K562 (cell line): ENCODE measurements around the gene TEX50. TPM values are rescaled to one million over a fixed set of nuclear protein-coding genes. Genes with fewer than 3 reads are reported as not detected.
A peak's percentile ranks its signal among the peaks of the same experiment; 100 is the strongest.
"Not testable (repeated sequence)": the region's sequence is repeated elsewhere in the genome, so short reads cannot be mapped to it uniquely, and the experiment has no call there.

Source experiments
- ATAC-seq: fragments of 200-7000 bp; cut with Tn5 transposase; 3 replicates; pipeline ENCODE4 v1.9.1; 2020; ENCODE audit warnings: moderate library complexity
- BruUV-seq: library from RNA; stranded (reverse); fragments of 400-500 nt; replicated peaks from 2 replicates; lab custom pipeline; 2021; lab: Mats Ljungman, UMichigan
- CTCF ChIA-PET: fragments of 300-600 bp; formaldehyde crosslinking; extraction: SDS; loops from one replicate; lab custom pipeline; 2021; ENCODE audit warnings: low intra/inter-chr PET ratio; lab: Yijun Ruan, JAX
- POLR2A ChIA-PET: fragments of 300-600, 350-650 bp; sonication (Branson Sonifier 250); formaldehyde crosslinking; extraction: SDS; loops from one replicate; lab custom pipeline; 2021; ENCODE audit warnings: antibody characterized with exemption, inconsistent platforms; lab: Yijun Ruan, JAX
- DNase-seq, 4 experiments: peaks; one replicate each; pipeline versions ENCODE4 v3.0.0 to v3.0.0-alpha.2; 2011 to 2018; ENCODE audit warnings: low spot score in 3 of 4, mixed read lengths in 3 of 4; ENCODE audit errors: extremely low read depth in 1 of 4
- FAIRE-seq: peaks from 2 replicates; lab custom pipeline; 2011; peaks lifted over from hg19 to GRCh38; lab: Jason Lieb, UNC
- H2AFZ ChIP-seq: 2 replicates; pipeline ENCODE4 v1.6.0; 2011; ENCODE audit warnings: low read depth, low read length, control low read depth, inconsistent platforms
- H3K27ac ChIP-seq: fragments of 200-600 bp; 3 replicates; pipeline ENCODE4 v1.8.0; 2011; ENCODE audit warnings: low read depth, mild to moderate bottlenecking, control low read depth, inconsistent platforms, low read length, moderate library complexity, mixed read lengths; ENCODE audit errors: extremely low read depth
- H3K27me3 ChIP-seq, 2 experiments: fragments of 300-600 bp in 1 of 2; 2 replicates in 1 of 2; 3 replicates in 1 of 2; pipeline versions ENCODE4 v1.6.0 to v1.8.0; 2011; ENCODE audit warnings: inconsistent platforms in 2 of 2, low read length in 2 of 2, mild to moderate bottlenecking in 1 of 2, mixed read lengths in 1 of 2, moderate library complexity in 1 of 2; ENCODE audit not compliant: control insufficient read depth in 2 of 2, insufficient read depth in 2 of 2
- H3K36me3 ChIP-seq: fragments of 300-600 bp; 3 replicates; pipeline ENCODE4 v1.8.0; 2011; ENCODE audit warnings: mild to moderate bottlenecking, low read length, inconsistent platforms; ENCODE audit not compliant: control insufficient read depth, insufficient read depth
- H3K4me1 ChIP-seq, 2 experiments: fragments of 200-600 bp in 1 of 2; replicated peaks in 1 of 2; 2 replicates in 1 of 2; 3 replicates in 1 of 2; pipeline versions ENCODE4 v1.5.1 to v1.8.0; 2011; ENCODE audit warnings: inconsistent platforms in 2 of 2, low read length in 2 of 2, mild to moderate bottlenecking in 1 of 2, mixed read lengths in 1 of 2, moderate library complexity in 1 of 2; ENCODE audit not compliant: control insufficient read depth in 2 of 2, insufficient read depth in 2 of 2
- H3K4me2 ChIP-seq: 2 replicates; pipeline ENCODE4 v1.6.1; 2011; ENCODE audit warnings: low read length, control low read depth, inconsistent platforms, mixed read lengths; ENCODE audit not compliant: insufficient read depth
- H3K4me3 ChIP-seq: fragments of 200-600 bp; sonication (generic), shearing (Covaris generic); 2 replicates; pipeline ENCODE4 v1.5.1; 2016; ENCODE audit warnings: control low read depth, inconsistent platforms
- H3K79me2 ChIP-seq: fragments of 200-600 bp; 3 replicates; pipeline ENCODE4 v1.8.0; 2011; ENCODE audit warnings: low read length, inconsistent platforms; ENCODE audit not compliant: control insufficient read depth, insufficient read depth
- H3K9ac ChIP-seq, 2 experiments: 2 replicates each; pipeline versions ENCODE4 v1.6.0 to v1.6.1; 2011; ENCODE audit warnings: low read depth in 2 of 2, low read length in 2 of 2, control low read depth in 1 of 2, inconsistent platforms in 1 of 2, mild to moderate bottlenecking in 1 of 2, mixed read lengths in 1 of 2; ENCODE audit not compliant: insufficient read depth in 1 of 2
- H3K9me1 ChIP-seq: one replicate; pipeline ENCODE4 v1.6.0; 2011; ENCODE audit warnings: inconsistent platforms, mild to moderate bottlenecking, low read length, moderate library complexity; ENCODE audit not compliant: control insufficient read depth, insufficient read depth
- H3K9me3 ChIP-seq: replicated peaks from 2 replicates; pipeline ENCODE4 v1.5.1; 2011; ENCODE audit warnings: low read depth, low read length, inconsistent platforms; ENCODE audit not compliant: control insufficient read depth, insufficient read depth
- H4K20me1 ChIP-seq: replicated peaks from 2 replicates; pipeline ENCODE4 v1.6.1; 2011; ENCODE audit warnings: low read length, inconsistent platforms, mixed read lengths; ENCODE audit not compliant: control insufficient read depth, insufficient read depth
- CBFA2T2 ChIP-seq: fragments of 450-650 bp; conservative IDR thresholded peaks from 2 replicates; pipeline ENCODE4 v1.6.1; 2017; ENCODE audit warnings: mild to moderate bottlenecking
- CBFA2T3 ChIP-seq: fragments of 450-650 bp; IDR thresholded peaks from 2 replicates; pipeline ENCODE4 v1.6.1; 2017
- CEBPG ChIP-seq, 3 experiments: fragments of 200-800 bp in 1 of 3; sonication (Bioruptor generic) in 1 of 3; sonication (generic) in 1 of 3; formaldehyde crosslinking in 1 of 3; IDR thresholded peaks in 2 of 3; conservative IDR thresholded peaks in 1 of 3; 2 replicates each; pipeline versions ENCODE4 v1.6.1 to v1.8.0; 2016 to 2022; ENCODE audit warnings: missing compliant biosample characterization in 2 of 3, missing genetic modification characterization in 2 of 3, mild to moderate bottlenecking in 1 of 3, missing genetic modification reagents in 1 of 3
- CXXC5 ChIP-seq: fragments of 250-450 bp; sonication (Bioruptor Pico); IDR thresholded peaks from 2 replicates; pipeline ENCODE4 v1.8.0; 2022; ENCODE audit warnings: inconsistent platforms, mild to moderate bottlenecking, moderate library complexity
- FOXM1 ChIP-seq, 2 experiments: fragments of 450-650 bp in 1 of 2; sonication (generic) in 1 of 2; formaldehyde crosslinking in 1 of 2; IDR thresholded peaks; 2 replicates each; pipeline versions ENCODE4 v1.6.1 to v1.9.0; 2017 to 2022; ENCODE audit warnings: low read depth in 2 of 2, mild to moderate bottlenecking in 2 of 2, missing genetic modification reagents in 1 of 2, moderate library complexity in 1 of 2
- HSF4 ChIP-seq: fragments of 250-450 bp; sonication (Bioruptor Pico); IDR thresholded peaks from 2 replicates; pipeline ENCODE4 v2.1.2; 2022; ENCODE audit warnings: mild to moderate bottlenecking, moderate library complexity, borderline replicate concordance
- L3MBTL2 ChIP-seq: fragments of 450-650 bp; IDR thresholded peaks from 2 replicates; pipeline ENCODE4 v1.6.1; 2016; ENCODE audit warnings: mild to moderate bottlenecking, moderate library complexity
- MYC ChIP-seq, 2 experiments: fragments of 250-450 bp in 1 of 2; sonication (Bioruptor Pico) in 1 of 2; IDR thresholded peaks; 2 replicates each; pipeline versions ENCODE4 v1.5.1 to v1.6.1; 2012 to 2021; ENCODE audit warnings: low read depth in 2 of 2, borderline replicate concordance in 1 of 2, improper control_type of control experiment in 1 of 2, low read length in 1 of 2, mild to moderate bottlenecking in 1 of 2, moderate library complexity in 1 of 2
- NFE2 ChIP-seq: IDR thresholded peaks from 2 replicates; pipeline ENCODE4 v1.6.1; 2014; ENCODE audit warnings: antibody characterized with exemption, low read depth
- PHF8 ChIP-seq: fragments of 200-600 bp; sonication (generic); IDR thresholded peaks from 2 replicates; pipeline ENCODE4 v1.6.1; 2012; ENCODE audit warnings: mixed run types, mild to moderate bottlenecking, inconsistent platforms, low read length, moderate library complexity, borderline replicate concordance
- TCF3 ChIP-seq: sonication (generic); formaldehyde crosslinking; IDR thresholded peaks from 2 replicates; pipeline ENCODE4 v1.4.0; 2020; ENCODE audit warnings: mild to moderate bottlenecking, missing genetic modification reagents
- ZEB2 ChIP-seq: fragments of 450-650 bp; IDR thresholded peaks from 2 replicates; pipeline ENCODE4 v1.6.1; 2016
- ZNF224 ChIP-seq: sonication (generic); formaldehyde crosslinking; IDR thresholded peaks from 2 replicates; pipeline ENCODE4 v1.8.0; 2022; ENCODE audit warnings: mild to moderate bottlenecking, missing genetic modification reagents
- ZNF316 ChIP-seq: fragments of 450-650 bp; IDR thresholded peaks from 2 replicates; pipeline ENCODE4 v1.6.1; 2016
- WGBS: fragments of 100-300 bp; shearing (Covaris generic); methylation state at CpG from one replicate; pipeline ENCODE4 v1.1.6; 2016; ENCODE audit warnings: low coverage, mixed read lengths; ENCODE audit not compliant: insufficient coverage; ENCODE audit errors: missing lambda C conversion rate; 5-methylcytosine and 5-hydroxymethylcytosine counted together
- in situ Hi-C: fragments of 300-500 bp; cut with MboI; formaldehyde crosslinking; loops from 4 replicates; pipeline ENCODE4 v1.15.0; 2018; ENCODE audit warnings: inconsistent platforms, mixed read lengths
- intact Hi-C: fragments of 100-400 bp; cut with micrococcal nuclease; formaldehyde crosslinking; loops from 2 replicates; pipeline ENCODE4 v1.14.2; 2022
- polyA plus RNA-seq, 8 experiments: library from polyadenylated mRNA; depleted of rRNA in 4 of 8; stranded (reverse) in 5 of 8; unstranded in 3 of 8; fragments of >200 nt; fragmentation: Nextera tagmentation in 2 of 8; fragmentation: Illumina TruSeq in 1 of 8; extraction: Ambion mirVana in 2 of 8; extraction: Trizol in 1 of 8; gene quantifications; 2 replicates each; pipeline versions ENCODE4 v1.2.1 to v1.2.3, GENCODE V29; 2011 to 2014; ENCODE audit warnings: inconsistent platforms in 1 of 8, missing spikeins in 1 of 8
- total RNA-seq, 7 experiments: library from RNA; depleted of rRNA in 6 of 7; stranded (reverse); fragments of >200 nt in 6 of 7; fragmentation: Illumina TruSeq in 2 of 7; extraction: Trizol in 2 of 7; gene quantifications; 2 replicates each; pipeline versions ENCODE4 v1.2.1 to v1.2.3, GENCODE V29; 2011 to 2021; ENCODE audit warnings: low replicate concordance in 1 of 7
- TF ChIP-seq, protein P1 (sequence below): fragments of 450-650 bp; IDR thresholded peaks from 2 replicates; pipeline ENCODE4 v1.6.1; 2014; ENCODE audit warnings: low read depth, mild to moderate bottlenecking, moderate library complexity, borderline replicate concordance
- TF ChIP-seq, protein P2 (sequence below): fragments of 450-650 bp; IDR thresholded peaks from 2 replicates; pipeline ENCODE4 v1.6.1; 2017; ENCODE audit warnings: antibody characterized with exemption, mild to moderate bottlenecking

TEX50 gene
- total and polyA plus RNA-seq, 9 of the 15 experiments (the other 6 are each of a cell fraction or from before 2014, with no cell fraction given), result not detected

DNA sequence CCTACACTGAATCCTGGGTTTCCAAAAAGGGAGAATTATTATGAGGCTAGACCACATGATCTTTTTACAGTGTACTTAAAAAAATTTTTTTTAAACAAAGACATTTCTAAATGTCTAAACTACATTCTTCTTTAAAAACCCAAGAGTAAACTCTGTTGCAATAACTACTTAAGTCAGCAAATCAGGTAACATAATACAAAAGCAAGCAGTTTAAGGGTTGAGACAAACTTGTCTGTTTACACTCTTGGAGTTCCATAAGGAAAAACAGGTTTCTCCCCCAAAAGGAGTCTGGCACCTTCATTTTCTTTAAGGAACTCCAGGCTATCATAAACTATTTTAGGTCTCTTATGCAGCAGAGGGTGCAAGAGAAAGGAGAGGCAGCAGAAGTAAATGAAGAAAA is 47.0 kb downstream of the TEX50 start (continued):
- TF ChIP-seq CEBPG (CRISPR knock-in tag; IDR thresholded peaks at IDR 0.05), result no peak
- TF ChIP-seq CEBPG (tag; conservative IDR thresholded peaks at IDR 0.05 in 1 of 2, IDR thresholded peaks at IDR 0.05 in 1 of 2), result no peak
- TF ChIP-seq HSF4, result no peak
- TF ChIP-seq PHF8, result no peak
- TF ChIP-seq ZNF224 (CRISPR knock-in tag), result no peak
- TF ChIP-seq, protein P1, sequence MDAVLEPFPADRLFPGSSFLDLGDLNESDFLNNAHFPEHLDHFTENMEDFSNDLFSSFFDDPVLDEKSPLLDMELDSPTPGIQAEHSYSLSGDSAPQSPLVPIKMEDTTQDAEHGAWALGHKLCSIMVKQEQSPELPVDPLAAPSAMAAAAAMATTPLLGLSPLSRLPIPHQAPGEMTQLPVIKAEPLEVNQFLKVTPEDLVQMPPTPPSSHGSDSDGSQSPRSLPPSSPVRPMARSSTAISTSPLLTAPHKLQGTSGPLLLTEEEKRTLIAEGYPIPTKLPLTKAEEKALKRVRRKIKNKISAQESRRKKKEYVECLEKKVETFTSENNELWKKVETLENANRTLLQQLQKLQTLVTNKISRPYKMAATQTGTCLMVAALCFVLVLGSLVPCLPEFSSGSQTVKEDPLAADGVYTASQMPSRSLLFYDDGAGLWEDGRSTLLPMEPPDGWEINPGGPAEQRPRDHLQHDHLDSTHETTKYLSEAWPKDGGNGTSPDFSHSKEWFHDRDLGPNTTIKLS, result no peak

DNA sequence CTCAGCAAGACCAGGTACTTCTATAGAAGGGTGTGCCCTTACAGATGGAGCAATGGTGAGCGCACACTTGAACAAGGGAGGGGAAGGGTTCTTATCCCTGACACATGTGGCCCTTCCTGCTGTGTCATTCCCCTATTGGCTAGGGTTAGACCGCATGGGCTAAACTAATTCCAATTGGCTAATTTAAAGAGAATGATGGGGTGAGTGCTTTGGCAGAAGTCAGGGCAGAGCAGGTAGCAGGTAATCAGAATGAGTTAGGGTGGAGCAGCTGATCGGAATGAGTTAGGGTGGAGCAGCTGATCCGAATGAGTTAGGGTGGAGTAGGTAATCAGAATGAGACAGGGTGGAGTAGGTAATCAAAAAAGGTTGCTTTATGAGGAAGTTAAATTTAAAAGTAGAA is 48.7 kb downstream of the TEX50 start:
- H3K4me1 ChIP-seq; H3K36me3 ChIP-seq; H3K9ac ChIP-seq; H4K20me1 ChIP-seq; CTCF ChIA-PET; BruUV-seq; H3K27me3 ChIP-seq; H3K4me3 ChIP-seq; intact Hi-C loops; in situ Hi-C loops; H3K79me2 ChIP-seq; H3K9me1 ChIP-seq; H3K4me2 ChIP-seq; H3K9me3 ChIP-seq; H3K27ac ChIP-seq; TF ChIP-seq MYC (CRISPR knock-in tag; IDR thresholded peaks at IDR 0.05; ENCODE audit: borderline replicate concordance, low read depth); FOXM1 (CRISPR knock-in tag; IDR thresholded peaks at IDR 0.05; ENCODE audit: low read depth): not testable (repeated sequence)
- POLR2A ChIA-PET, result interaction anchor here (1.2 to 2.2 kb wide), 2 partner anchors 9 to 10 kb away, joined by 3 to 7 read pairs; no protein-coding TSS in a partner anchor
- FAIRE-seq, result peak; percentile 55
- ATAC-seq, result peak; percentile 70
- 17% methylated on average over 4 of the region's 4 CpGs for WGBS
- DNase-seq, result peak in 1 of 4 experiments; percentile 71
- H2AFZ ChIP-seq, result peak overlapping the region; percentile 19; the same call in 1 of the 2 replicates
- 0 out of 2 replicates have a peak, but pooled peaks have one; percentile 24 for TF ChIP-seq TCF3 (CRISPR knock-in tag)
- TF ChIP-seq ZNF316, result peak; percentile 57
- 0 out of 2 replicates have a peak, but pooled peaks have one; percentile 3 for TF ChIP-seq CBFA2T2
- TF ChIP-seq NFE2, result peak; percentile 82
- TF ChIP-seq L3MBTL2, result 0 out of 2 replicates have a peak, but pooled peaks have one; percentile 13
- TF ChIP-seq MYC (IDR thresholded peaks at IDR 0.05; ENCODE audit: low read depth, low read length), result 0 out of 2 replicates have a peak, but pooled peaks have one; percentile 40
- TF ChIP-seq FOXM1 (IDR thresholded peaks at IDR 0.05; ENCODE audit: low read depth), result 0 out of 2 replicates have a peak, but pooled peaks have one; percentile 29
- TF ChIP-seq, protein P2, sequence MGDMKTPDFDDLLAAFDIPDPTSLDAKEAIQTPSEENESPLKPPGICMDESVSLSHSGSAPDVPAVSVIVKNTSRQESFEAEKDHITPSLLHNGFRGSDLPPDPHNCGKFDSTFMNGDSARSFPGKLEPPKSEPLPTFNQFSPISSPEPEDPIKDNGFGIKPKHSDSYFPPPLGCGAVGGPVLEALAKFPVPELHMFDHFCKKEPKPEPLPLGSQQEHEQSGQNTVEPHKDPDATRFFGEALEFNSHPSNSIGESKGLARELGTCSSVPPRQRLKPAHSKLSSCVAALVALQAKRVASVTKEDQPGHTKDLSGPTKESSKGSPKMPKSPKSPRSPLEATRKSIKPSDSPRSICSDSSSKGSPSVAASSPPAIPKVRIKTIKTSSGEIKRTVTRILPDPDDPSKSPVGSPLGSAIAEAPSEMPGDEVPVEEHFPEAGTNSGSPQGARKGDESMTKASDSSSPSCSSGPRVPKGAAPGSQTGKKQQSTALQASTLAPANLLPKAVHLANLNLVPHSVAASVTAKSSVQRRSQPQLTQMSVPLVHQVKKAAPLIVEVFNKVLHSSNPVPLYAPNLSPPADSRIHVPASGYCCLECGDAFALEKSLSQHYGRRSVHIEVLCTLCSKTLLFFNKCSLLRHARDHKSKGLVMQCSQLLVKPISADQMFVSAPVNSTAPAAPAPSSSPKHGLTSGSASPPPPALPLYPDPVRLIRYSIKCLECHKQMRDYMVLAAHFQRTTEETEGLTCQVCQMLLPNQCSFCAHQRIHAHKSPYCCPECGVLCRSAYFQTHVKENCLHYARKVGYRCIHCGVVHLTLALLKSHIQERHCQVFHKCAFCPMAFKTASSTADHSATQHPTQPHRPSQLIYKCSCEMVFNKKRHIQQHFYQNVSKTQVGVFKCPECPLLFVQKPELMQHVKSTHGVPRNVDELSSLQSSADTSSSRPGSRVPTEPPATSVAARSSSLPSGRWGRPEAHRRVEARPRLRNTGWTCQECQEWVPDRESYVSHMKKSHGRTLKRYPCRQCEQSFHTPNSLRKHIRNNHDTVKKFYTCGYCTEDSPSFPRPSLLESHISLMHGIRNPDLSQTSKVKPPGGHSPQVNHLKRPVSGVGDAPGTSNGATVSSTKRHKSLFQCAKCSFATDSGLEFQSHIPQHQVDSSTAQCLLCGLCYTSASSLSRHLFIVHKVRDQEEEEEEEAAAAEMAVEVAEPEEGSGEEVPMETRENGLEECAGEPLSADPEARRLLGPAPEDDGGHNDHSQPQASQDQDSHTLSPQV, result peak; percentile 46; the same call in 1 of the 2 replicates
- TF ChIP-seq CBFA2T3, result 0 out of 2 replicates have a peak, but pooled peaks have one; percentile 21
- 0 out of 2 replicates have a peak, but pooled peaks have one; percentile 41 for TF ChIP-seq ZEB2
- TF ChIP-seq CXXC5, result 0 out of 2 replicates have a peak, but pooled peaks have one; percentile 16
